Activated CD4-positive, alpha-beta T cell treated with anti-CD3 and anti-CD28 coated beads, Interleukin-2, amount 50 U/mL, for 48 hours (primary cell): ENCODE data around the gene TTC21A.

ENCODE experiments used
- DNase-seq, 2 experiments: peaks; one replicate each; pipeline ENCODE4 v3.0.0-alpha.2; 2020

The TTC21A gene

DNA sequence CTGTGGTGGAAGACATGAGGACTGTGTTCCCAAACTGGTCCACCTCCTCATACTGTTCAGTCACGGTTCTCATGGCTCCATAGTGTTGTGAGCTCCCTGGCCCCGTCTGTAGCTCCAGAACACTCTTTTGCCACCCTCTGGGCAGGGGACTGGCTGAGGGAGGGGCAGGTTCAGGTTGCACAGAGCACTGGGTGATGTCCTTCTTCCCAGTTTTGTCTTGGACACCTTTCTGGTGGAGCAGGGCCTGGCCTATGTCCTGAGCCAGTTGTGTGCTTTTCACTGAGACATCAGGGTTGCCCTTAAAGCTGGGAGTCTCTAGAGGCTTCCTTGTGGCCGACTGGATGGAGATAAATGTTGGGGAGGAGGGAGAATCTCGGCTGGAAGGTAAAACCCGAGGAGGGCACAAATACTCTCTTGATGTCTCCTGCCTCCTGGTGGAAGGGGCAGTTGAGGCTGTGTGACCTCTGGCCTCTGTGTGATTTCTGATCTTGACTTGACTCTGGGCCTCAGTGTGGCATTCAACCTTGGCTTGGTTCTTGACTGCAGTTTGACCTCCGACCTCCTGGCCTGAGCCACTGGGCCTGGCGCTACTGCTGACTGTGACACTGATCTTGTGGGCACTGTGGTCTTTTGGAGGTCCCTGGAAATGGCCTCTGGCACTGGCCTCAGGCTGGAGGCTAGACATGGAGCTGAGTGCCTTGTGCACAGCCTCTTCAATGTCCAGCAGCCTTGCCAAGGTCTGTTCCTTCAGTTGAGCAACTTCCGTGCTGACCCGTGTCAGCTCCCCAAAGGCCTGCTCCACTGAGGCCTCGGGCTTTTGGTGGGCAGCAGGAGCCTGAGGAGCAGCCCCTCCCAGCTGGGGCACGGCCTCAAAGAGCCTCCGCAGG is 76.8 kb downstream of the TTC21A start:
- no peak for DNase-seq

DNA sequence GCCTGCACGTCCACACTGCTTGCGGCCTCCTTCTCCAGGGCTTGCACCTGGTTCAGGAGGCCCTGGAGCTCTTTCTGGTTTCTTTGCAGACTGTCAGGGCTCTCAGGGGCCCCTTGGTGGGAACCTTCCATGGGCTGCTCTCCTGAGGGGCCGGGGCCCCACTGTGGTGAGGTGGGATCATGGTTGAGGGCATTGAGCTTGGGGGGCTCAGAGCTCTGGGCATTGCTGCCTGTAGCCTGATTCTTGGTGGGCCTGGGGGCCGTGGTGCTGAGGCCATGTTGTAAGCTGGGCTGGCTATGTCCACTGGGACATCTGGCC is 77.4 kb downstream of the TTC21A start:
- DNase-seq: no peak

DNA sequence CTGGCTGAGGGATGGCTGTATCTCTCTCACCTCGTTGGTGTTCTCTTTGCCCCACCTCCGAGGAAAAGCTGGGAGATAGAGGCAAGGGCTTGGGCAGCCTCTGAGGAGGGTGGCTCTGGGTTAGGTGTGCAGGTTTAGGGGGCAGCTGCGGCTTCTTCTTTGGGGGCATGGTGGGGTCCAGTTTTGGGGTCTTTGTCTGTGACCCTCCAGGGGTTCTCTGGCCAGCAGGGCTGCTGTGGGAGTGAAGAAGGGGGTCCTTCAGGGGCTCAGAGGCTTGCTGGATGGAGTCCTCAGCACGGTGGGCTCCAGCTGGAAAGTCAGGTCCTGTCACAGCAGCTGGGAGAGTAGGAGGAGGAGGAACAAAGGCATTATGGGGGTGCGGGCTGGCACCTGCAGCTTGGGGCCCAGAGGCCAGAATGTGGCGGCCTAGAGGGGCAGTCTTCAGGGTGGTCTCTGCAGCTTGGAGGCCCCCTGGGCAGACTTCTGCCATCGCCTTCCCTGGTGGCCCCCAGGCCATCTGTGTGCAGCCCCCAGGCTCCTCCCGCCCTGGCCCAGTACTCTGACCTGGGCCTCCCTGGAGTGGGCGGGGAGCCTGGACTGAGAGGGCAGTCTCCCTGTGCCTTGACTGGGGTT is 78.0 kb downstream of the TTC21A start:
- no peak for DNase-seq

DNA sequence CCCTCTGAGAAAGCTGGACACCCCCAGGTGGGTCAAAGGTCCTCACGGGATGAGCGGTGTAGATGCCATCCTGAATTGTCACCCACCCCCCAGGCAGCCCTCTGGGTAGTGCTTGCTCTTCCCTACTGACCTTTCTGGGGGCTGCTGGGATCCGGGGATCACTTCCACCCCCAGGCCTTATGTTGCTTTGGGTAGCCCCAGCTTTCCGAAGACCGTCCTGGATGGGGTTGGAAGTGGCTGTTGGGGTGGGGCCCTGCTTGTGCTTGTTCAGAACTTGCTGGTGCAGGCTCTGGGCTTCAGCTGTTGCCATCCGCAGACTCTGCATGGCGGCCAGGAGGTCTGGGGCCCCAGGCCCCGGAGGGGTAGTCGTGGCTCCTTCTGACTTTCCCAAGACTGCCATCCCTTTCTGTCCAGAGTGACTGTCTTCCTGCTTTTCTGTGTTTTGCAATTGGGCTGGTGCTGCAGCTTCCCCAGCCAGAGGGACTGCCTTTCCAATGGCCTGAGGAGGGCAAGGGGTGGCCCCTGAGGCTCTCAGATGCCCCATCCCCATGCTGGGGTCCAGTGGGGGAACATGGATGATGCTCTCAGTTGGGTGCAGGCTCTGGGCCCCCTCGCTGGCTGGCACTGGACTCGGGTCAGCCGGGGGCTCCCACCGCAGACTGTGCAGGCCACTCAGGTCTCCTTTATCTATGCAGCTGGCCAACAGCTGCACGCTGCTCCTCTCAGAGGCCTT is 78.6 kb downstream of the TTC21A start:
- DNase-seq: no peak

DNA sequence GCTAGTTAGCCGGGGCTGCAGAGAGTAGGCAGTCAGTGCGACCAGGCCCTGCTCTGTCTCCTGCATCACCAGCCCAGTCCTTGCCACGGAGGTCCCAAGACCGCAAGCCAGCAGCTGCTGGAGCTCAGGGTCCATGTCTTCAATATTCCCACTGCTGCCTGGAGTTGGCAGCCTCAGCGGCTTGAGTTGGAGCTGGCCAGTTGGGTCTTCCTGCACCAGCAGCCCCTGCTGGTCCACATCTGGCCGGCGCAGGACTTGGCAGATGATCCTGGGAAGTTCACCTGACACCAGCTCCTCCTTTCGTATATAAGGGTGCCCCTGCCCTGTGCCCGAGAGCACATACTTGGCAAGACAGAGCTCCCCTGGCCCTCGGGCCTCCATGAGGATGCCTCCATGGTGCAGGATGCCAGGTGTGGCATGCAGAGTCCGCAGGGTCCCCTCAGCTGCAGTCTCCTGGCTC is 79.2 kb downstream of the TTC21A start:
- no peak for DNase-seq

DNA sequence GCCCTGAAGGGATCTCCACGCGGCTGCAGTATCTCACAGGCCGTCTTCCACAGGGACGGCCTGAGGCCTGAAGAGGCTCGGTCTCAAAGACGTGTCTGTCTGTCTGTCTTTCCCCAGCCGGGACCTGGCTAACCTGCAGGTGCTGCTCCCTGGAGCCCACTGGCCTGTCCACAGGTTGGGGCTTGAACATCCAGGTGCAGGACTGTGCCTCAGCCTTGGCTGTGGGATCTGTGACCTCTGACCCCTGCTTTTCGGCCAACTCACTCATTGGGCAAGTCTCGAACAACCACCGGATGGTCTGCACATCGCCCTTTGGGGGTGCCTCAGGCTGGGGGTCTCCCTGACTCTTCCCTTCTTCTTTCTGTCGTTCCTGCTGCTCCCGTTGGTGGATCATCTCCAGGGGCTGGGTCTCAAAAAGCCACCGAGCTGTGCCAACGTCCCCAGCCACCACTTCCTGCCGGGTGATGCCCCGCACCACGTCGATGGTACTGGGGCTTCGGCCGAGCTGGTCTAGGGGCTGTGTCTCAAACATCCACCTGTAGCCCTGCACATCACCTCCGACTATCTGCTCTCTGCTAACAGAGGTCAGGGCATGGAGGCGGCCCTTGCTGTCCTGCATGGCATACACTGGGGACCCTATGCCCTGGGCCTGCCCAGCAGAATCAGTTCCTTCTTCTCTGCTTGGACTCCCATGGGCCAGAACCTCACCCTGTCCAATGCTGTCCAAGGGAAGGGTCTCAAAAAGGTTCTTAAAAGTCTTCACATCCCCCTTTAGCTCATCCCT is 80.1 kb downstream of the TTC21A start:
- DNase-seq: no peak
